ENCODE data around the gene ARHGAP8. TPM values are rescaled to one million over a fixed set of nuclear protein-coding genes. Genes with fewer than 3 reads are reported as not detected.
"Not testable (repeated sequence)": the region's sequence is repeated elsewhere in the genome, so short reads cannot be mapped to it uniquely, and the experiment has no call there.

ARHGAP8 gene
- total RNA-seq, 1 donor from 2014 or later, result 5.3 TPM

GRCh38 chr22:44855855-44856254 is 103.5 kb downstream of the ARHGAP8 start:
- no peak for DNase-seq (ENCODE audit: low spot score)

GRCh38 chr22:44858819-44859218 is 106.4 kb downstream of the ARHGAP8 start:
- DNase-seq (ENCODE audit: low spot score), result not testable (repeated sequence)

GRCh38 chr22:44859641-44860040 is 107.3 kb downstream of the ARHGAP8 start:
- DNase-seq (ENCODE audit: low spot score), result no peak

GRCh38 chr22:44860311-44860710 is 107.9 kb downstream of the ARHGAP8 start:
- no peak for DNase-seq (ENCODE audit: low spot score)

- DNase-seq (ENCODE audit: low spot score), result no peak
Observed at GRCh38 chr22:44861245-44861644, 108.9 kb downstream of the ARHGAP8 start.

- DNase-seq (ENCODE audit: low spot score), result no peak
Observed at GRCh38 chr22:44862281-44862680, 109.9 kb downstream of the ARHGAP8 start.

- DNase-seq (ENCODE audit: low spot score), result no peak
Observed at GRCh38 chr22:44862981-44863860, 110.8 kb downstream of the ARHGAP8 start.

GRCh38 chr22:44865193-44866057 is 113.0 kb downstream of the ARHGAP8 start:
- no peak for DNase-seq (ENCODE audit: low spot score)

- DNase-seq (ENCODE audit: low spot score), result no peak
Observed at GRCh38 chr22:44869196-44869595, 116.8 kb downstream of the ARHGAP8 start.

GRCh38 chr22:44870021-44870420 is 117.6 kb downstream of the ARHGAP8 start:
- peak; percentile 13 for DNase-seq (ENCODE audit: low spot score)

- no peak for DNase-seq (ENCODE audit: low spot score)
Observed at GRCh38 chr22:44871782-44872181, 119.4 kb downstream of the ARHGAP8 start.

GRCh38 chr22:44876921-44877320 is 124.5 kb downstream of the ARHGAP8 start:
- no peak for DNase-seq (ENCODE audit: low spot score)

GRCh38 chr22:44878483-44879300 is 126.3 kb downstream of the ARHGAP8 start:
- no peak for DNase-seq (ENCODE audit: low spot score)

- DNase-seq (ENCODE audit: low spot score), result no peak
Observed at GRCh38 chr22:44879301-44879680, 126.9 kb downstream of the ARHGAP8 start.

- DNase-seq (ENCODE audit: low spot score), result no peak
Observed at GRCh38 chr22:44880610-44881290, 128.4 kb downstream of the ARHGAP8 start.

GRCh38 chr22:44881624-44882023 is 129.2 kb downstream of the ARHGAP8 start:
- DNase-seq (ENCODE audit: low spot score), result no peak

- no peak for DNase-seq (ENCODE audit: low spot score)
Observed at GRCh38 chr22:44882226-44882905, 130.0 kb downstream of the ARHGAP8 start.

- no peak for DNase-seq (ENCODE audit: low spot score)
Observed at GRCh38 chr22:44883011-44883421, 130.6 kb downstream of the ARHGAP8 start.

GRCh38 chr22:44884562-44884961 is 132.2 kb downstream of the ARHGAP8 start:
- DNase-seq (ENCODE audit: low spot score), result no peak

Measured in umbilical cord (tissue), 2 donors.